ENCODE measurements around the gene ATP13A5.
A peak's percentile ranks its signal among the peaks of the same experiment; 100 is the strongest.

ATP13A5 gene

GRCh38 chr3:193378706-193379105 lies at the start of gene ATP13A5:
Gene ATP13A5 (minus strand): TSS chr3:193378753. CDS start chr3:193378725, 28 bp downstream.
- TF ChIP-seq MYC (IDR thresholded peaks at IDR 0.05; ENCODE audit: low read depth, low read length) (no peak), POLR2A (IDR thresholded peaks at IDR 0.05; ENCODE audit: extremely low read depth, insufficient read length) (no peak)
- TF ChIP-seq, protein P1, sequence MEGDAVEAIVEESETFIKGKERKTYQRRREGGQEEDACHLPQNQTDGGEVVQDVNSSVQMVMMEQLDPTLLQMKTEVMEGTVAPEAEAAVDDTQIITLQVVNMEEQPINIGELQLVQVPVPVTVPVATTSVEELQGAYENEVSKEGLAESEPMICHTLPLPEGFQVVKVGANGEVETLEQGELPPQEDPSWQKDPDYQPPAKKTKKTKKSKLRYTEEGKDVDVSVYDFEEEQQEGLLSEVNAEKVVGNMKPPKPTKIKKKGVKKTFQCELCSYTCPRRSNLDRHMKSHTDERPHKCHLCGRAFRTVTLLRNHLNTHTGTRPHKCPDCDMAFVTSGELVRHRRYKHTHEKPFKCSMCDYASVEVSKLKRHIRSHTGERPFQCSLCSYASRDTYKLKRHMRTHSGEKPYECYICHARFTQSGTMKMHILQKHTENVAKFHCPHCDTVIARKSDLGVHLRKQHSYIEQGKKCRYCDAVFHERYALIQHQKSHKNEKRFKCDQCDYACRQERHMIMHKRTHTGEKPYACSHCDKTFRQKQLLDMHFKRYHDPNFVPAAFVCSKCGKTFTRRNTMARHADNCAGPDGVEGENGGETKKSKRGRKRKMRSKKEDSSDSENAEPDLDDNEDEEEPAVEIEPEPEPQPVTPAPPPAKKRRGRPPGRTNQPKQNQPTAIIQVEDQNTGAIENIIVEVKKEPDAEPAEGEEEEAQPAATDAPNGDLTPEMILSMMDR (IDR thresholded peaks at IDR 0.05; ENCODE audit: low read depth, low read length), result no peak
- TF ChIP-seq, protein P2, sequence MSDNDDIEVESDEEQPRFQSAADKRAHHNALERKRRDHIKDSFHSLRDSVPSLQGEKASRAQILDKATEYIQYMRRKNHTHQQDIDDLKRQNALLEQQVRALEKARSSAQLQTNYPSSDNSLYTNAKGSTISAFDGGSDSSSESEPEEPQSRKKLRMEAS (IDR thresholded peaks at IDR 0.05; ENCODE audit: low read depth, low read length), result no peak
- DNase-seq (ENCODE audit: low read depth), result no peak
- no peak within 1 kb of the TSS for H3K4me3 ChIP-seq (ENCODE audit: low read depth, low read length)

DNA sequence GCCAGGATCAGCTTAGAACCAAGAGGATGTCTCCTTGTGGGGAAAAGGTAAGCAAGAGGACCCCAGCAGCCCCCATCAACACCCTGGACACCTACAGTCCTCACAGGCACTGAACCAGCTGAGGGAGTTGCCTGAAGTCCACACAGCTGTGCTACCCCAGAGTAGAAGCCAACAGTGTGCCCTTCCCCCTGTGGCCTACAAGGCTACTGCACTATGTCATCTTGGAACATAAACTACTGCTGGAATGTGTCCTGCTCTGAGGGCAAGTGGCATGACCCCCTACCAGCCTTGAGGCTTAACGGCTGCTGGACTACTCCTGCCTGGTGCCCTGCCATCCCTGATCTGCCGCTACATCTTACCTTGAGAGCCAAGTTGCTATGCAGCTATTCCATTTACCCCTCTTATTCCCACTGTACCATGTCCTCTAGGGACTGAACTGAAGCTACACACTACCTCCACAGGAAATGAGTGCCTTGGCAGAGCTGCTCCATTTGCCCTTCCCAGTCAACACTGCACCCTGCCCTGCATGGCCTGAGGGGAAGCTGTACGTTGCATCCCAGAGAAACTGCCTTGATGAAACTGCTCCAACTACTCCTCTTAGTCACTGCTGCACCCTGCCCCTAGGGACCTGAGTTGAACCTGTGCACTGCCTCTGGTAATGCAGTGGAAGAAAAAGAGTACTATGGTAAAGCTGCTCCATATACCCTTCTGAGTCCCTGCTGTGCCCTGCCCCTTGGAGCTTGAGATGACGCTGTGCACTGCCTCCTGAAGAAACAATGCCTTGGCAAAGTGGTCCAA lies 40.2 kb upstream of the ATP13A5 start:
- TF ChIP-seq, protein P1 (IDR thresholded peaks at IDR 0.05; ENCODE audit: low read depth, low read length), result no peak
- TF ChIP-seq MYC (IDR thresholded peaks at IDR 0.05; ENCODE audit: low read depth, low read length) (no peak), POLR2A (IDR thresholded peaks at IDR 0.05; ENCODE audit: extremely low read depth, insufficient read length) (no peak)
- TF ChIP-seq, protein P2 (IDR thresholded peaks at IDR 0.05; ENCODE audit: low read depth, low read length), result no peak
- H3K4me3 ChIP-seq (ENCODE audit: low read depth, low read length), result no peak overlapping the region
- peak; percentile 3 for DNase-seq (ENCODE audit: low read depth)

DNA sequence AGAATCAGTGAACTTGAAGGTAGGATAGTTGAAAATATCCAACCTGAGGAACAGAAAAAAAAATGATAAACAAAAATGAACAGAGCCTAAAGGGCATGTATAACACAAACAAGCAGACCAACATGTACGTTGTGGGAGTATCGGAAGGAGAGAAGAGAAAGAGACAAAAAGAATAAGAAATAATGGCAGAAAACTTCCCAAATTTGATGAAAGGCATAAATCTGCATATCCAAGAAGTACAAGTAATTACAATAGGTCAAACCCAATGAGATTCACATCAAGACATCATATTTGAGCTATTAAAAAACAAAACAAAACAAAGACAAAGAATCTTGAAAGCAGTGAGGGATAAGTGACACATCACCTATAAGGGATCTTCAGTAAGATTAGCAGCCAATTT lies 38.1 kb upstream of the ATP13A5 start:
- H3K4me3 ChIP-seq (ENCODE audit: low read depth, low read length), result no peak overlapping the region
- no peak for DNase-seq (ENCODE audit: low read depth)
- TF ChIP-seq, protein P1 (IDR thresholded peaks at IDR 0.05; ENCODE audit: low read depth, low read length), result no peak
- TF ChIP-seq, protein P2 (IDR thresholded peaks at IDR 0.05; ENCODE audit: low read depth, low read length), result no peak
- TF ChIP-seq MYC (IDR thresholded peaks at IDR 0.05; ENCODE audit: low read depth, low read length) (no peak), POLR2A (IDR thresholded peaks at IDR 0.05; ENCODE audit: extremely low read depth, insufficient read length) (no peak)

DNA sequence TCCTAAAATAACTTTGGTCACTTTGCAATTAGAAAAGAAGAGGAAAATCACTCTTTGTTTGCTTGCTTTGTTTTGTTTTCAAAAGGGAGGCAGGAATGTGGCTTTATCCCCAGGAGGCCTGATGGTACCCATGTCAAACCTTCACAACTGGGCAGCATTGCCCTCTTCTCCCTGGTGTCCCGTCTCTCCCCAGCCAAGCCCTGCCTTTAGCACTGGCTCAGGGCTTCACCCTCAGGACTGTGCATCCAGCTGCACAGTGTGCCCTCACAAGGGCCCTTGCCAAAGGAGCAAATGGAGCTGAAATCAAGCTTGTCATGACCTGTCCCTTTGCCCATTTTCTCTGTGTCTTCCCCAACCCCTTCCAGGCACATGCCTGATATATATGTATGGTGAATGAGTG lies 29.1 kb upstream of the ATP13A5 start:
- DNase-seq (ENCODE audit: low read depth), result no peak
- no peak for TF ChIP-seq POLR2A (IDR thresholded peaks at IDR 0.05; ENCODE audit: extremely low read depth, insufficient read length)
- no peak for TF ChIP-seq MYC (IDR thresholded peaks at IDR 0.05; ENCODE audit: low read depth, low read length)
- TF ChIP-seq, protein P1 (IDR thresholded peaks at IDR 0.05; ENCODE audit: low read depth, low read length), result no peak
- TF ChIP-seq, protein P2 (IDR thresholded peaks at IDR 0.05; ENCODE audit: low read depth, low read length), result no peak
- no peak overlapping the region for H3K4me3 ChIP-seq (ENCODE audit: low read depth, low read length)

GRCh38 chr3:193407112-193407511 lies 28.6 kb upstream of the ATP13A5 start:
- DNase-seq (ENCODE audit: low read depth), result no peak
- TF ChIP-seq, protein P2 (IDR thresholded peaks at IDR 0.05; ENCODE audit: low read depth, low read length), result no peak
- TF ChIP-seq POLR2A (IDR thresholded peaks at IDR 0.05; ENCODE audit: extremely low read depth, insufficient read length) (no peak), MYC (IDR thresholded peaks at IDR 0.05; ENCODE audit: low read depth, low read length) (no peak)
- TF ChIP-seq, protein P1 (IDR thresholded peaks at IDR 0.05; ENCODE audit: low read depth, low read length), result no peak
- H3K4me3 ChIP-seq (ENCODE audit: low read depth, low read length), result no peak overlapping the region
